HG02970 (cell line): Measurements from ENCODE around the gene SDC1.

Source experiments
- ATAC-seq: cut with Tn5 transposase; IDR thresholded peaks from one replicate; pipeline ENCODE4 v1.9.1; 2021; ENCODE audit warnings: mild to moderate bottlenecking, moderate library complexity, moderate number of reproducible peaks; ENCODE audit not compliant: unreplicated experiment, low FRiP score

The SDC1 gene

DNA sequence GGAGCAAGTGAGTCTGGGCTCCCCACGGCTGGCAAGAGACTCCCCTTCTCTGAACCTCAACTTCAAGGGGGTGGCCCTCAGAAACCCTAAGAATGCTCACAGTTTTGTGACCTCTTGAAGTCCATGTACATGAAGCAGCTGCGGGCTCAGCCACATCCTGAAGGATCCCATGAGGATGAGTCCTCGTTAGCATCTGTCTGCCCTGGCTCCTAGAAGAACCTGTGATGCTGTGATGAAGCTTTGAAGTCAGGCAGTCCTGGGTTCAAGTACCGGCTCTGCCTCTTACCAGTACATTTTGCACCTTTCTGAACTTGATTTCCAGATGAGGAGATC, 38.1 kb downstream of the SDC1 start:
- no peak for ATAC-seq

DNA sequence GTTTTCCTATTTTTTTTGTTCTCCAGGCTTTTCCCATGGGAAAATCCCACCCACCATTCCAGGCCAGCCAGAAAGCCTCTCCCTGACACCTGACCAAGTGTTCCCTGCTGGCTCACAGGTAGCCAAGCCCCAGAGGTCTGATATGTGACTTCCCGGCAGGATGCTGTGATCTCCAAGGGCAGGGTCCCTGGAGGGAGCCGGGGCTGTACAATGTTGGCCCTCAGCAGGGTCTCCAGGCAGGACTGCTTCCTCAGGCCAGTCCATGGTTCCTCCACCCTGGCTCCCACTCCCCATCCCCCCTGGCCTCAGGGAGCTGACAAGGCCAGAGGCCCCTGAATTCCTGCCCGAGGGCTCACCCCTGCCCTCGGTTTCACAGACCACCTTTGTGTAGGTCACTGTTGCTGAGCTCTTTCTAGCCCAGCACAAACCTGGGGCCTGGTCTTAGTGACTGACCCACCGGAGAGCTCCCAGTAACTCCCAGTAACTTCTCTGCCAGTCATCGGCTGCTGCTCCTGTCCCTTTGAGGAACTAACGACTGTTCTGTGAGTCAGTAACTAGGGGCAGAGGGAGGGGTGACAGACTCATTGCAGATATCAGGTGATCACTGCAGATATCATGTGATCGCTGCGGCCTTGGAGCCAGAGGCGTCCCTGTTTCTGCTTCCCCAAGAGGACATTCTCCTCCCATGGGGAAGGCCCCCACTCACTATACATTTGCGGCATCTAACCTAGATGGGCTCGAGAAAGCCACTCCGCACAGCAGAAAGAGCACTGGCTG, 38.7 kb downstream of the SDC1 start:
- ATAC-seq: no peak

DNA sequence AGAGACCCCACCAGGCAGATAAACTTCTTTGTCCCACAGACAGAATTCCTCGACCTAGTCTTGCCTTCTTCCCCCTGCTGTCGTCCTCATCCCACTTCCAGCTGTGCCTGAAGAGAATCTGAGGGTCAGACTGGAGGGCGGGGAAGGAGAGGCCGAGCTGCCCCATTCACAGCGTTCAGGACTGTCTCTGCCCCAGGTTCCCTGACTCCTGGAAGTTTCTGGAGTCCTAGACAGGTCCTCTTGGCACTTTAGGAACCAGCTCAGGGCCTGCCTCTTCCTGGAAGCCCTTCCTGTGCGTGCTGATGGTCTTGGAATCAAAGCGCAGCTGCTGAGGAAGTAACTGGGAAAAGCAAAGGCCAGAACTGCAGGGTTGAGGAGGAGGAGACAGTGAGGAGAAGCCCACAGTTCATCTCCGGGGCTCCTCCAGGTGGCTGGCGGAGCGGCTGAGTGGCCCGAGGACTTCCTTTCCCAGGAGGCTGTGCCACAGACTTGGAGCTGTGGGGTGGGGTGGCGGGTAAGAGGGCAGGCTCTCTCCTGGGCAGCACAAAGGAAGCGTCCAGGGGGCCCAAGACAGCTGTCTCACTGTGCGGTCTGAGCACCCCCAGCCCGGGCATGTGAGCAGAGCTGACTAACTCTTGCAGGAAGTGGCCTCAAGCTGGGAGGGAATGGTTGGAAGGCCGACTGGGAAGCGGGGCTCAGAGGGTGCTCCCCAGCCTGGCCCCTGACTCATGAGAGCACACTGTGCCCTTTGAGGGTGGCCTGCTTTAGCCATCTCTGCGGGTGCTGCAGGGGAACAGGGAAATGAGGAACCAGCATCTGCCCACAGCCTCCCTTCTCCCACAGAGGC, 39.5 kb downstream of the SDC1 start:
- no peak for ATAC-seq

DNA sequence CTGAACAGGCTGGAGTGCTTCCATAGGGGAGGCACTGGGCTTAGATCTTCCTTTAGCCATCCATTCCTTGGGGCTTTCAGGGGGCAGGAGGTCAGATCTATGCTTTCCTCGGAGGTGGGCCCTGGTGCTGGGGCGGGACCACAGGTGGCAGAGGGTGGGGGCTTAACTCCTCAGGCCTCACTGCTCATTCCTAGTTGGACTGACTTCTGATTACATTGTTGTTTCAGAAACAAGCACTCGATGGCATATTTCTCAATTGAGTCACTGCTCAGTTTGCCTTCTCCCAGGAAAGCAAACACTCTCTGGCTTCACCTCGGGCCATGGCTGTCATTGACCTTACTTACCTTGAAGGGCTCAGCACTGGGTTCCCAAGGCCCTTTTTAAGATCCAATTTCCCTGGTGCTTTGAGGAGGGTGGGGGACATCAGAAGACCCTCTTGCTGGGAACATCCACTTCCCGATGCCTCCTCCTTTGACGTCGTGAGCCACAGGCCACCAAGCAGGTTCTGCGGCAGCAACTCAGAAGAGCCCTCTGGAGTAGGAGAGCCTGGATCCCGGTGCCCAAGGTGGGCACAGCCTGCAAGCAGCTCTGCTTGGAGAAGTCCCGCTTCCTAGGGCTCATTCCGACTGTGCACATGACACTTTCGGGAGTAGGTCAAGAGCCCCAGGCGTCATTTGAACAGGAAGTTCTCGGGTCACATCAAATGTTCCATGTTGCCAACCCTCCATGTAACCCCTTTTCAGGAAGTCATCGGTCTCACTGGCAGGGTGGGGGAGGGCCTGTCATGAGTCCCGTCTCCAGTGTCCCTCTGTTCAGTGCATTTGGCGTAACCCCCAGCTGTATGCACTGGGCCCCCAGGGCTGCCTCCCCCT, 40.6 kb downstream of the SDC1 start:
- ATAC-seq: no peak

DNA sequence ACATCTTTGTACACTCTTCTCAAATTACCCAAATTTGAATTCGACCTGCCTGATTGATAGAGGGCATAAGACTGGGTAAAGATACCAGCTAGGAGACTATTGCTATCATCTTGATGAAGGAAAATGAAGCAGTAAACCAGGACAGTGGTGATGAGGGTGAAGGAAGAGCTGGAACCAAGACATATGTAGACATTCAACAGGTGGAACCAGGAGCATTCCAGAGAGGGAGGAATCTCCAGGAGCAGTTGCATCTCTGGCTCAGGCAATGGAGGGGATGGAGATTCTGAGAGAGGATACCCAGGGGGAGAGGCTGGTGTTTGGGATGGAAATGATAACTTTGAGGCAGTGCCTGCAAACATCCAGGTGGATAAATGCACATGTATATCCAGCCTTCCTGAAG, 41.6 kb downstream of the SDC1 start:
- no peak for ATAC-seq

DNA sequence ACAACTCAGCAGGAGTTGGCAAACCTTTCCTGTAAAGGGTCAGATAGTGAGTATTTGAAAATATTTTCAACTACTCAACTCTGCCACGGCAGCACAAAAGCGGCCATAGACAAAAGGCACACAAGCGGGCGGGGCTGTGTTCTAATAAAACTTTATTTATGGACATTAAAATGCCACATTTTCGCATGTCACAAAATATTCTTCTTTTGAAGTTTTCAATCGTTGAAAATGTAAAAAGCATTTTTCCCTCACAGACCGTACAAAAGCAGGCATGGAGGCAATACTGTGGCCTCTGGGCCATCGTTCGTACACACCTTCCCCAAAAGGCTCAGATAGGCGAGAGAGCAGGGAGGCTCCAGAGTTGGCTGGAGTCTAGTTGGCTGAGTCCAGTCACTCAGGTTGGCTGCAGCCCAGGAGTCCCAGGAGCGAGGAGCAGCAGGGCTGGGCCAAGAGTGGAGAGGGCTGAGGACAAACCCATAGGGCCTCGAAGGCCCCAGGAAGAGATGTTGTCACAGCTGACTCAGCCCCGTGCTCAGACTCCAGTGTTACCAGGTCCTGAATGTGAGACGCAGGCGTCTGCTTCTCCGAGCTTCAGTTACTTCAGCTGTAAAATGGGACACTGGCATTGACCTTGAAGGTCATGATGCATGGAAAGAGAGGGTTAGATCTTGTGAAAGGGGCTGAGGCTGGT, 42.5 kb downstream of the SDC1 start:
- no peak for ATAC-seq

DNA sequence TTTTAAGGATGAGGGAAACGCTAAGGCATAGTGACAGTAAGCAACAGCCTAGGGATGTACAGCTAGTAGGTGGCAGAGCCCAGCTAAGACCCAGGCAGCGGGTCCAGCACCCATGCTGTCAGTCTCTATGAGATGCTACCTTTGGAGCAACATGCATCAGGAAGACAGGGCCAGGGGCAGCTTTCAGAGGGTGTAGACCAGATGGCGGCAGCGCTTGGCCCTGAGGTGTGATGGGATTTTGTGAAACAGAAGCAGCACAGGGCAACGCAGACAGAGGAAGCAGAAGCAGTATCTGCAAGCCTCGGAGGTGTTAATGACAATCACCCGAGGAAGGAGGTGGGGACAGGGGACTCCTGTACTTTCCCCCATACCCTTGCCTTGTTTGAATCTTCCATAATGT, 43.2 kb downstream of the SDC1 start:
- no peak for ATAC-seq

DNA sequence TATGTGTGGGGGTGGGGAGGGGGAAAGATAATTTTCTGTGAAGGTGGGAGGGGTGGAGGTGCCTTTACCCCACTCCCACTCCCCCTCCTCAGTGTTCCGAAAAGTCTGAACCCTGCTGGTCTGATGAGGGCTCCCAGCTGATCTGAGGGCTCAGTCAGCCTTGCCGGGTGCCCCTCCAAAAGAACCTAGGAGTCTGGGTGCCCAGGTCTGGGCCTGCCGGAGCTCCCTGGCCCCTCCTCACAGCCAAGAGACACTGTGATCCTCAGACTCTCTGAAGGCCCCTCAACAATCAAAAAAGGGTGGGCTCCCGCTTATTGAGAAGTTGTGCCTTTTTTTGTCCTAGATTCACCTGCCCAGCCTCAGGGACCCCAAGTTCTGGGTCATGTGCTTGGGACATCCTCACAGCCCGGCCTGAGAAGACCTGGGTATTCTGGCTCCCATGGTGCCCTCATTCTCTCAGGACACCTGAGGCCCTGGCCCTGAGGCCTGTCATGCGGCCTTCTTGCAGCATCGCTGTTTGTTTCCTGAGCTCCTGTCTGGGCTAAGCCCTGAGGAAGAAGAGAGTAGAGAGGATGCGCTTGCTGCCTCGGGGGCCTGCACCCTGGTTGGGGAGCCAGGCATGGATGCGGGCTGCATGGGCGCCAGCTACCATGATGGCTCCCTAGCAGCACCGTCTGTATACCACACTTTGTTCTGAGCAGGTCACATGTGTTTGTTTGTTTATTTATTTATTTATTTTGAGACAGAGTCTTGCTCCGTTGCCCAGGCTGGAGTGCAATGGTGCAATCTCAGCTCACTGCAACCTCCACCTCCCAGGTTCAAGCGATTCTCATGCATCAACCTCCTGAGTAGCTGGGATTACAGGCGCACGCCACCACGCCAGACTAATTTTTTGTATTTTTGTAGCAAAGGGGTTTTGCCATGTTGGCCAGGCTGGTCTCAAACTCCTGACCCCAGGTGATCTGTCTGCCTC, 44.0 kb downstream of the SDC1 start:
- no peak for ATAC-seq

DNA sequence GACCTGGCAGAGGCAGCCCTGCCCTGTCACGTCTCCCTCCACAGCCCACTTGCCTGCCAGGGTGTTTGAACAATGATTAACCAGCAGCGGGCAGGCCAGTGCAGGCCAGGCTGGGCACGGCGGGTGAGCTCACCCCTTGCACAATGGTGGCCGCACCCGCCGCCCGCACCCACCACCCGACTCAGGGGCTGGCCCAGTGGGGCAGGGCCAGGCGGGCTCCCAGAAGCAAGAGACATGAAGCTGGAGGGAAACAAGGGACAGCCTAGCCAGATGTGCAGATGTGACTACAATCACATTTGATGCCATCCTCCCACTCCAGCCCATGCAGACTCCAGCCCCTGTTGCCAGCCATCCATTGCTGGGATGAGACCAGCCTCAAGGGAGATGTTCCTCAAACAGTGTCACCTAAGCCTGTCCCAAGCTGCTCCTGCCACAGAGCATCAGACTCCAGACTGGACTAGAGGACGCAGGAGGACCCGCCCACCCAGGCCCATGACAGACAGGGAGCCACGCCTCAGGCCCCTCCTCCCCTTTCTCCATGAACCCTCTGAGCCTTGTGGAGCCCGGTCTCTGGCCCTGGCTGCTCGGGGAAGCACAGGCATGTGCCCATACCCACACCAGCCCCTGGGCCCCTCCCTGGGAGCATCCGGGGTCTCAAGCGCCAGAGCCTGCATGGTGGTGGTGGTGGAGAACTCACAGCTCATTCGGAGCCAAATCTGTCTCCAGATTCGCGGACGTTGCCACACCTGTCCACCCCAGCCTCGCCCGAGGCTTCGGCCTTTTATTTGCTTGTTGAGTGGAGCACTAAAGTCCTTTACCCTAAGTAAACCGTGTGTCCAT, 45.0 kb downstream of the SDC1 start:
- no peak for ATAC-seq

DNA sequence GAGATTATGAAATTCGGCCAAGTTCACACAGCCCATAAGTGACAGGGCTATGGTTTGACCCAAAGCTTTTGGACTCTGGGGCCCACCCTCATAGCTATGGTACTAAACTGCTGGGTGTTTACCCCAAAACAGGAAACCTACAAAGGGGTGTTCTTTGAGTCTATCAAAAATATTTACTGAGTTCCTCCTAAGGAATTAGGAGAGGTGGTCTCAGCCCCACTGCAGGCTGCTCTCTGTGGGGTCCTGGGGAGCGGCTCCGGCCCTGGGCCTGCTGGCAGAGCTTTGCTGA, 45.5 kb downstream of the SDC1 start:
- ATAC-seq: no peak

DNA sequence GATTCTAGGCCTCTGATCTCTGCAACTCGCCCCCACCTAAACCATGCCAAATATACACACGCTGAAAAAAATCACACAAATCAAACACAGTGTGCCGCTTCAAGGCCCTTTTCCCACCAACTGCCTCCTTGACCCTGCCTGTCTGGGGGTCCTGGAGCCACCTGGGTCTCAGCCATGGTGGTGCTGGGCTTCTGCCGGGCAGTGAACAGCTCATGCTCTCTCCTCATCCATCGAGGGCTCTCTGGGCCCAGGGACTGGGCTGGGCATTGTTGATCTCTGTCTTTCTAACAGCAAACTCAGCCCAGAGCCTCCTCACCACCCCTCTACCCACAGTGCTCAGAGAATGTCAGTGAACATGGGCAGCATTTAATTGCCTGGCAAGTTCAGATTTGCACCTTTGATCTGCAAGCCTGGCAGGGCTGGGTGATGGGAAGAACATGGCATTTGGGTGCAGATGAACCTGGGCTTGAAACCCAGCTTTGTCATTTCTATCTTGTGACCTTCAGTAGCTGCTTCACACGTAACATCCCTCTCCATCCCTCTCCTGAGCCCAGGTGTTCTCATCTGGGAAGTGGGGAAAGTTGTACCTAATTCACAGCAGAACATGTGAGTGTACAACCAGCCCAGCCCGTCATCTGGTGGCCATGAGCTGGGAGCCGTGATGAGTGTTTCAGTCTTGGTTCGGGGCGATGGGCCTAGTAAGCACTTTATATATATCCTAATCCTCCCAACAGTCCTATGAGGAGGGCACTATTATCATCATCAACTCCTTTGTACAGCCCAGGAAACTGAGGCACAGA, 46.1 kb downstream of the SDC1 start:
- ATAC-seq: no peak

DNA sequence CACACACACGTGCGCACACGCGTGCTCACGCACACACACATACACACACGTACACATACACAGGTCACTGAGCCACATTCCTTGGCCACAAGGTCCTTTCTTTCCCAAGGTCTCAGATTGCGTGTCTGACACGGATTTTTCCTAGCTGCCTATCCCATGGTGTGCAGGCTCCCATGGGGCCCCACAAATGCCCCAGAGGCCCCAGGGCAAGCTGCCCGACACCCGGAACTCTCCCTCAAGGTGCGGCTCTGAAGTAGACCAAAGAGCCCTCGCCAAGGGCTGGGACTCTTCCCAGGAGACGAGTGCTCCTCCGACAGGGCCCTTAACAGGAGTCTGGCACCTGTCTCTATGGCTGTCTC, 46.7 kb downstream of the SDC1 start:
- ATAC-seq: no peak

DNA sequence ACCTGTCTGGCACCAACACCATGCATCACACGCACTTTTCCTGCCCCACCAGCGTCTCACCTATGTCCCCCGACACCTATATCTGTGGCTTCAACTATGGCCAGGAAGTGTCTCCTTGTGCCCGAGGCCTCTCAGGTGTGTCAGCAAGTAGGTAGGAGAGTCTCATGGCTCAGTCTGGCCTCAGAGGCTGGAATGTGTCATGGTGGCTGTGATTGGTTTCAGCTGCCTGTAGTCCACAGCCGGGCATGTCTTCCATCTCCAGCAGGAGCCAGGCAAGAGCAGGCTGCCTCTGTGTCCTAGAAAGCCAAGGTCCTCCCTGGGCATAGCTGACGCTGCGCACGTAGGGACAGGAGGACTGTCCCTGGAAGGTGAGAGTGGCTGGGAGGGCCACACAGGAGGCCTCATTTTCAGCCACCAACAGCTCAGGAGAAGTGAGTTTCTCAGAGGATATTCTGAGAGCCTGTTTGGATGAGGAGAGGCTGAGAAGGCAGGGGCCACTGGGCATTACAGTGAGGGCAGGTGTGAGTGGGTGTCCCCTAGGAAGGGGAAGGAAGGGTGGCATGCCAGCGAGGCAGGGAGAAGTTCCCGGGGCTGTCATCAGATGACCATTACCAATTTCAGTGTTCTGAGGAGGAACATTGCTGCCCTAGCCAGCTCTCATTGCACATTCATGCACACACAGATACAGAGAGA, 47.2 kb downstream of the SDC1 start:
- ATAC-seq: no peak

DNA sequence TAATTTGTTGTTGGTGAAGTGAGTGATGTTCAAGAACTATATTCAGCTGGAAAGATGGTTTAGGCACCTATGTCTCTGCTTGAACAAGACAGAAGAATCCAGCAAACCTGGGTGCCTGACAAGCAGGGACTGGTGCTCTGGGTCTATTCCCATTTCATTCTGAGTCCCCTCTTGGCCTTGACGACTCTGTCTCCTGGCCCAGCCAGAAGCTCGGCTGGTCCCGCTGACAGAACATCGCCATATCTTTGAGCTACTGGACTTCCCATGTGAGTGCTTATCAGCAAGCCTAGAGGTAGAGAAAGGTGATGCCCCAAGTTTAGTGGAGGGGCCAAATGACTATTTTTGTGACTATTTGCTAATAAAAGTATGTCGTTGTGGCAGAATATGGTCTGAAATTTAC, 48.2 kb downstream of the SDC1 start:
- ATAC-seq: no peak

DNA sequence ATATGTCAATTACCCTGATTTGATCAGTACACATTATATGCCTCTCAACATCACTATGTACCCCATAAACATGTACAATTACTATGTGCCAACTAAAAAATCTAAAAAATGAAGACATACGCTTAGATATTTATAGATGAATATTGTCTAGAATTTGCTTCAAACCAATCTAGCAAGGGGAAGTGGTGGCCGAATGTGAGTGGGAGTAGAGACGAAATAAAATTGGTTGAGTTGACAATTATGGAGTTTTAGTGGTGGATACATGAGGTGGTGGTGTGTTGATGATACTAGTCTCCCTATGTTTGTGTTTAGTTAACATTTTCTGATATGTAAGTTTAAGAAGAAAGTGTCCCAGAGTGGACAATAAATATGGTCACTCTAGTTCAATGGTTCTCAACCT, 49.0 kb downstream of the SDC1 start:
- ATAC-seq: no peak

DNA sequence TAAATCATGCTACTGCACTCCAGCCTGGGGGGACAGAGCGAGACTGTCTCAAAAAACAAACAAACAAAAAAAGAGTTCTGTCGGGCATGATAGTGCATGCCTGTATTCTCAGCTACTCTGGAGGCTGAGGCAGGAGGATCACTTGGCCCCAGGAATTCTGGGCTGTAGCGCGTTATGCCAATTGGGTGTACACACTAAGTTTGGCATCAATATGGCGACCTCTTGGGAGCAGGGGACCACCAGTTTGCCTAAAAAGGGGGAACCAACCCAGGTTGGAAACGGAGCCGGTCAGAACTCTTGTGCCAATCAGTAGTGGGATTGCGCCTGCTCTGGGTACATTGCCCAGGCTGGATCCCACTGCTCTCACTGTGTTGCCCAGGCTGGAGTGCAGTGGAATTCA, 49.7 kb downstream of the SDC1 start:
- no peak for ATAC-seq

DNA sequence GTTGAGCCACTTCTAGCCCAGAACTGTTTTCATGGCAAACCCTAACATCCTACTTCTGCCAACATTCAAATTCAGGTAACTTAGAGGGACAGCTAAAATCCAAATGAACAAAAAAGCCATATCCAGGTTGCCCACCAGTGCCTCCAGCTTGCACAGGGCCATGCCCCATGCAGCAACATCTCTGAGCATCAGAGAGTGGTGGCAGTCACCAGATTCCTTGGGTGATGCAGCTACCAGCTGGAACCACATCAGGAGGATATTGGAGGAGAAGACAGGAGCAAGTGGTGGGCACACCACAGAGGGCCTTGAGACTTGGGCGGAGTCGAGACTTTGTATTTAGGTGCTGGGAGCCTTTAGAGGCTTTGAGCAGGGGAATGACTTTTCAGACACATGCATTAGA, 50.5 kb downstream of the SDC1 start:
- no peak for ATAC-seq
